ENCODE results near the gene MTERF4.

Gene MTERF4

DNA sequence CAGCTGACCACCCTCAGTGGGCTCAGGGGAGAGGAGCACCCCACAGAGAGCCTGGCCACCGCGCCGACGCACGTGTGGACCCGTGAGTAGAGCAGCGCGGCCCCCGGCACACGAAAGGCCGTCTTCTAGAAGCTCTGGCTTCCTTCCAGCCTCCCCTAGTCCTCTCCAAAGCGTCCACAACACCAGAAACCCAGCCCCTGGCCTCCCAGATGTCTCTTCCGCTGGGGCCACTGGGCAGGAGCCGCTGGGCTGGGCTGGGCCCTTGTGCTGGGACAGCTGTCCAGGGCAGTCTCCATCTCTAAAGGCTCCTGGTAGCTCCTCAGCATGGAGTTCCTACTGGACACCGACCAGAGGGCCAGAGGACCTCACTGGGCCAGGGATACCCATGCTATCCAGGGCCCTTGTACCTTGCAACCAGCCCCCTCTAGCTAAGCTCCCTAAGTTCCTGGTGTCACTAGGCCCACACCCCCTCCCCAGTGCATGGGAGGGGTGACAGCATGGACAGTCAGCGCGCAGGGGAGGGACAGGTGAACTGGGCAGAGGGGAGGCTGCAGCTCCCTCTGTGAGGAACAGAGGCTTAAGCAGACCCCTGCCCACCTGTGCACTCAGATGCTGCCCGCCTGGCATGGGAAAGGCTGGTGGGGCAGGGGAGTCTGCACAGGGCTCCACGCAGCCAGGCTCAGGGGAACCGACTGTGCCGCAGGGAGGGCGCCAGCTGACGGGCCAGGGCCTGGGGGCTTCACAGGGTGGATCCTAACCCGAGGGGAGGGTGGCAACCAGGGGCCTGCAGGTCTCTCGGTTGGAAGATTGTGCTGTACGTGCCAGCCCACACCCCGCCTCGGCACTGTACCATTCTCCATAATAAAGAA lies 32.9 kb downstream of the MTERF4 start:
- H3K27me3 ChIP-seq (ENCODE audit: control insufficient read depth, insufficient read depth, low read length), result peaks cover 3% of the 10 kb centered on the region
- H3K4me1 ChIP-seq (ENCODE audit: control insufficient read depth, insufficient read depth, low read length), result peaks cover 5% of the 10 kb centered on the region
- no peaks in the 10 kb centered on the region for H3K36me3 ChIP-seq (ENCODE audit: control insufficient read depth, insufficient read depth, low read length)

DNA sequence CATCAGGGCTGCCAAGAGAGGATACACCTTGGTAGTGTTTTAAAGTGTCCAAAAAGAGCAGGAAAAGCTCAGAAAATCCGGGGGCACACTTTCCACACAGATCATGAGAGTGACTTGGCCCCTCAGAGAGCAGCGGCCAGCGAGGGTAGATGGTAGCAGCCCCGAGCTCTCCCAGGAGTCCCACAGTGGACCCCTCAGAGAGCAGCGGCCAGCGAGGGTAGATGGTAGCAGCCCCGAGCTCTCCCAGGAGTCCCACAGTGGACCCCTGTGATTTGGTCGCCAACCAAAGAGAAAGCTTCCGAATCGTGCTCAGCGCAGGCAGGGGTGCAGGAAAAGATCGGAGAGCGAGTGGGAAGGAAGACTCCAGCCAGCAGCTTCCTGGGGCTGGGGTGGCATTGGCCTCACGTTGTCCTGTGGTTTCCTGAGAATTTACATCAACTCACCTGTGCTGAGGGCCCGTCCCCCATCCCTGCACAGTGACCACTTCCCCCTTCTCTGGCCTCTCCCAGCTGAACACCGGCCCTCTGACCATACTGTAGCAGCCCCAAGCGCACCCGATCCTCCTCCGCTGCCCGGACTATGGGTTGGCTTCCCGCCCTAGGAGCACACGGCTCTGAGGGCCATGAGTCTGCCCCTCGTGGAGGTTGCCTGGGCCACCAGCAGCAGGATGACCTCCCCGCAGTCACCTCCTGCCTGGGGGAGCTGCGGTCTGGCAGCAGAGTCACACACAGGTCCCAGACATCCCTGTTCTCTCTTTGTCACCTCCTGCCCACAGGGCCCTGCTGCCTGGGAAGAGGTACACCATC lies 33.7 kb downstream of the MTERF4 start:
- Histone ChIP-seq H3K4me3 (ENCODE audit: low read length) (no peak overlapping the region), H3K27me3 (ENCODE audit: control insufficient read depth, insufficient read depth, low read length) (peaks cover 3% of the 10 kb centered on the region), H3K9ac (ENCODE audit: low read length) (no peak overlapping the region), H3K4me1 (ENCODE audit: control insufficient read depth, insufficient read depth, low read length) (peaks cover 11% of the 10 kb centered on the region), H3K9me3 (ENCODE audit: control insufficient read depth, low read length) (no peaks in the 10 kb centered on the region), H3K36me3 (ENCODE audit: control insufficient read depth, insufficient read depth, low read length) (no peaks in the 10 kb centered on the region)

More for the DNA sequence above, 32.9 kb downstream of the MTERF4 start:
- H3K9me3 ChIP-seq (ENCODE audit: control insufficient read depth, low read length), result no peaks in the 10 kb centered on the region
- H3K9ac ChIP-seq (ENCODE audit: low read length), result no peak overlapping the region
- no peak overlapping the region for H3K4me3 ChIP-seq (ENCODE audit: low read length)

DNA sequence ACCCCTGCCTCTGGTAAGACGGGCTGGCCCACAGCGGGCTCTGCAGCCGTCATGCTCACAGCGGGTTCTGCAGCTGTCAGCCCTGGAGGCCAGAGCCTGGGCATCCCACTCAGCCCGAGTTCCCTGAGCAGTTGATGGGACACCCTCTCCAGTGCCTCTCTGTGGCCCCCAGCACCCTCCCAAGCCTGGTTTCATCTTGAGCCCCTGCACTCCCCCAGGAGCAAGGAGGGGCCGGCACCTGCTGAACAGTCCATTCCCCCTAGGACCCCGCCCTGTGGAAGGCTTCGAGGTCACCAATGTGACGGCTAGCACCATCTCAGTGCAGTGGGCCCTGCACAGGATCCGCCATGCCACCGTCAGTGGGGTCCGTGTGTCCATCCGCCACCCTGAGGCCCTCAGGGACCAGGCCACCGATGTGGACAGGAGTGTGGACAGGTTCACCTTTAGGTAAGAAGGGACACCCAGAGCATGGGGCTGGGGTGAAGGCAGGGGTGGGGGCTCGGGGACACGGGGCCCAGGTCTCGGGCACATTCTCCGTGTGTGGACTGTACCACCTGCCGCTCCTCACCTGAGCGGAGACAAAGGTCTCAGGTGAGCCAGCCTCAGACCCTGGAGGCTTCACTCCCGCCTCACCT lies 34.5 kb downstream of the MTERF4 start:
- no peaks in the 10 kb centered on the region for H3K9me3 ChIP-seq (ENCODE audit: control insufficient read depth, low read length)
- H3K9ac ChIP-seq (ENCODE audit: low read length), result no peak overlapping the region
- H3K4me1 ChIP-seq (ENCODE audit: control insufficient read depth, insufficient read depth, low read length), result peaks cover 18% of the 10 kb centered on the region
- H3K4me3 ChIP-seq (ENCODE audit: low read length), result no peak overlapping the region
- peaks cover 3% of the 10 kb centered on the region for H3K27me3 ChIP-seq (ENCODE audit: control insufficient read depth, insufficient read depth, low read length)
- H3K36me3 ChIP-seq (ENCODE audit: control insufficient read depth, insufficient read depth, low read length), result no peaks in the 10 kb centered on the region

DNA sequence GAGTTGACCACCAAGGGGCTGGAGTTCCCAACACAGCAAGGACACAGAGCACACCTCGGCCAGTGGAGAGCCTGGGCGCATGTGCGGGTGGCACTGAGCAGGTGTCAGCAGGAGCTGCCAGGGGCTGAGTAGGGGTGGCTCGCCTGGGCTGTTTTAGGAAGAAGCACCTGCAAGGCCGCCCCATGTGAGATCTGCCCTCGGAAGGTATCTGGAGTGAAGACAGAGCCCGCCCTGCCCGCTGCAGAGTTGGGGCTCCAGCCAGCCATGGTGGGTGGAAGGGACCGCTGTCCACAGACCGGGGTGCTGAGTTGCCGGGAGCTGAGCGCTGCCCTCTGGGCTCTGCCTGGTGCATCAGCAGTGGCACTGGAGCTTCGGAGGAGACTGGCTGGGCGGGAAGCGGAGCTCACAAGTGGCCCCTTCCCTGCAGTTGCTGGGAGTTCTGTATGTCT lies 35.2 kb downstream of the MTERF4 start:
- Histone ChIP-seq H3K9me3 (ENCODE audit: control insufficient read depth, low read length) (no peaks in the 10 kb centered on the region), H3K36me3 (ENCODE audit: control insufficient read depth, insufficient read depth, low read length) (no peaks in the 10 kb centered on the region), H3K9ac (ENCODE audit: low read length) (no peak overlapping the region), H3K4me1 (ENCODE audit: control insufficient read depth, insufficient read depth, low read length) (peaks cover 19% of the 10 kb centered on the region), H3K4me3 (ENCODE audit: low read length) (no peak overlapping the region), H3K27me3 (ENCODE audit: control insufficient read depth, insufficient read depth, low read length) (peaks cover 3% of the 10 kb centered on the region)

DNA sequence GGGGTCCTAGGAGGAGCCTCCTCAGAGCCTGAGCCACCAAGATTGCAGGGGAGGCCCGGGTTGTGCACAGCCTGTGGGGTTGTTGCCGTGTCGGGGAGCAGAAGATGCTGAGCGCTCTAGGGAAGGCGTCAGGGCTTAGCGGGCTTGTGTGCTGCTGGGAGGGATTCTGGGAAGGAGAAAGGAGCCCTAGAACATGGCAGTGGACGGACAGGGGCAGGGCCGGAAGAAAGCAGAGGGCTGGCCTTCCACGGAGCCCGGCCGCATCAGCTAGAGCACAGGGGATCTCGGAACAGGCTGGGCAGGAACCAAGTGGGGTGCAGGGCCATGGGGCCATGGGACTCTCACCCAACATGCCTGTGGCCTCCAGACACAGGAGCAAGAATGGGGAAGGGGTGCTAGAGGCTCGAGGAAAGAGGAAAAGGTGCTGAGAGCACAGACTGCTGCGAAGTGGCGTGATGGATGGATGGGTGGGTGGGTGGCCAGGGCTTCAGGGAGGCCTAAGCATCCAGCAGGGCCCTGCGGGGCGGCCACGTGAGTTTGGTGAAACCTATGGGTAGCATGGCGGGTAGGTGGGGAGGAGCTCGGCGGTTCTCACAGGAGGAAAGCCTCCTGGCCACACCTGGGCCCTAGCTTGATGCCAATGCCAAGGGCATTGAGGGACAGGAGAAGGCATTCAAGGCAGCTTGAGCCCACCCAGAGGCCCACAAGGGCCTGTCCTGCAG lies 35.8 kb downstream of the MTERF4 start:
- Histone ChIP-seq H3K9me3 (ENCODE audit: control insufficient read depth, low read length) (no peaks in the 10 kb centered on the region), H3K36me3 (ENCODE audit: control insufficient read depth, insufficient read depth, low read length) (no peaks in the 10 kb centered on the region), H3K9ac (ENCODE audit: low read length) (no peak overlapping the region), H3K4me1 (ENCODE audit: control insufficient read depth, insufficient read depth, low read length) (peaks cover 19% of the 10 kb centered on the region), H3K27me3 (ENCODE audit: control insufficient read depth, insufficient read depth, low read length) (peaks cover 3% of the 10 kb centered on the region), H3K4me3 (ENCODE audit: low read length) (no peak overlapping the region)

DNA sequence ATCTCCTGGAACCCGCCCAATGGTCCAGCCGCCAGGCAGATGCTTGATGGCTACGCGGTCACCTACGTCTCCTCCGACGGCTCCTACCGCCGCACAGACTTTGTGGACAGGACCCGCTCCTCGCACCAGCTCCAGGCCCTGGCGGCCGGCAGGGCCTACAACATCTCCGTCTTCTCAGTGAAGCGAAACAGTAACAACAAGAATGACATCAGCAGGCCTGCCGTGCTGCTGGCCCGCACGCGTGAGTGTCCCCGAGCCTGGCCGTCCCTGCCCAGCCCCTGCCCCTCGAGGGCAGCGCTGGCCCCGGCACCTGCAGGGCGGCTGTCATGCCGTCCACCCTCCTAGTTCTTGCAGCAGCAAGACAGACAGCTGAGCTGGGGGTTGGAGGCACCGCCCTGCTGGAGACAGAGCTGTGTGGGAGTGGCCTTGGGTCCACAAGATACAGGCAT lies 36.7 kb downstream of the MTERF4 start:
- no peaks in the 10 kb centered on the region for H3K36me3 ChIP-seq (ENCODE audit: control insufficient read depth, insufficient read depth, low read length)
- no peaks in the 10 kb centered on the region for H3K9me3 ChIP-seq (ENCODE audit: control insufficient read depth, low read length)
- H3K27me3 ChIP-seq (ENCODE audit: control insufficient read depth, insufficient read depth, low read length), result peaks cover 3% of the 10 kb centered on the region
- peaks cover 19% of the 10 kb centered on the region for H3K4me1 ChIP-seq (ENCODE audit: control insufficient read depth, insufficient read depth, low read length)
- H3K9ac ChIP-seq (ENCODE audit: low read length), result no peak overlapping the region
- H3K4me3 ChIP-seq (ENCODE audit: low read length), result no peak overlapping the region

DNA sequence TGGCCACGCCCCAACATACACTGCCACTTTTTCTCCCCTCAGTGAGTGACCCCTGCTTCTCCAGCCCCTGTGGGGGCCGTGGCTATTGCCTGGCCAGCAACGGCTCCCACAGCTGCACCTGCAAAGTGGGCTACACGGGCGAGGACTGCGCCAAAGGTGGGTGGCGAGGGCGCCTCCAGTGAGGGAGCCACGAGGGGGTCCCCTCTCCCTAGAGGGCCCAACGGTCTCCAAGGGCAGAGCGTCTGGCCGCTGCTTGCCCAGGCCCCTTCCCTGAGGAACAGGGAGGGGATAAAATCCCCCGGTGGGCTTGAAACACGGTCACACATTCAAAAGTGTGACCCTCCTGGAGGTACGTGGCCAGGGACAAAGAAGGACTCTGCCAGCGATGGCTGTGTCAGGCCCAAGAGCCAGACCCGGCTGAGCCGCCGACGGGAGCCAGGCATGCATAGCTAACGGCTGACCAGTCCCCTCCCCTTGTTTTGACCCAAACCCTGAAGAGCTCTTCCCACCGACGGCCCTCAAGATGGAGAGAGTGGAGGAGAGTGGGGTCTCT lies 37.2 kb downstream of the MTERF4 start:
- Histone ChIP-seq H3K36me3 (ENCODE audit: control insufficient read depth, insufficient read depth, low read length) (no peaks in the 10 kb centered on the region), H3K27me3 (ENCODE audit: control insufficient read depth, insufficient read depth, low read length) (peaks cover 3% of the 10 kb centered on the region), H3K4me3 (ENCODE audit: low read length) (no peak overlapping the region), H3K4me1 (ENCODE audit: control insufficient read depth, insufficient read depth, low read length) (peaks cover 19% of the 10 kb centered on the region), H3K9me3 (ENCODE audit: control insufficient read depth, low read length) (no peaks in the 10 kb centered on the region), H3K9ac (ENCODE audit: low read length) (no peak overlapping the region)

DNA sequence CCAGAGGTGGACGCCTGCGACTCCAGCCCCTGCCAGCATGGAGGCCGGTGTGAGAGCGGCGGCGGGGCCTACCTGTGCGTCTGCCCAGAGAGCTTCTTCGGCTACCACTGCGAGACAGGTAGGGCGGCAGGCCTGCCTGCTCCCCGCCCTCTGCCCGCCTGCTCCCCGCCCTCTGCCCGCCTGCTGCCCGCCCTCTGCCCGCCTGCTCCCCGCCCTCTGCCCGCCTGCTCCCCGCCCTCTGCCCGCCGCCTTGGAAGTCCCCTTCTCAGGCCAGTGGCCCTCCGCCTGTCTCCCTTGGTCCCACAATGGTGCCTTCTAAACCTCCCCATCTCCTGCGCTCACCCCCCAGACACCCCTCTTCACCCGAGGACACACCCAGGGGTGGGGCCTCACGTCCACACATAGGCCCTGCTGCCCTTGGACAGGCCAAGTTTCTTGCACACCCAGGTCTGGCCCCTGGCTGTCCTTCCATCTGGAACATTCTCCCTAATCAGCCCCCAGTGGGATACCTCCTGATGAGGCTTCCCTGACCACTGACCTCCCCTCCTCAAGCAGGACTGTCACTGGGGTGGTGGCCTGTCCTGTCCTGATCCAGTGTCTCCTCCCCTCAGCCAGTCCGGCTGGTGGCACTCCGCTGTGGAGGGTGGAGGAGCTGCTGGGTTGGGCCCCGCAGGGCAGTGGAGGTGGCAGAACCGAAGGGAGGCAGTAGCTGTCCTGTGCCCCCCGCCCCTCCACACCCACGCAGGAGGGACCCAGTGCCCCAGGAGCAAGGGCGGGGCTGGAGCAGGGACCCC lies 37.9 kb downstream of the MTERF4 start:
- no peaks in the 10 kb centered on the region for H3K36me3 ChIP-seq (ENCODE audit: control insufficient read depth, insufficient read depth, low read length)
- H3K4me1 ChIP-seq (ENCODE audit: control insufficient read depth, insufficient read depth, low read length), result peaks cover 19% of the 10 kb centered on the region
- no peak overlapping the region for H3K4me3 ChIP-seq (ENCODE audit: low read length)
- no peaks in the 10 kb centered on the region for H3K9me3 ChIP-seq (ENCODE audit: control insufficient read depth, low read length)
- no peak overlapping the region for H3K9ac ChIP-seq (ENCODE audit: low read length)
- H3K27me3 ChIP-seq (ENCODE audit: control insufficient read depth, insufficient read depth, low read length), result peaks cover 3% of the 10 kb centered on the region

DNA sequence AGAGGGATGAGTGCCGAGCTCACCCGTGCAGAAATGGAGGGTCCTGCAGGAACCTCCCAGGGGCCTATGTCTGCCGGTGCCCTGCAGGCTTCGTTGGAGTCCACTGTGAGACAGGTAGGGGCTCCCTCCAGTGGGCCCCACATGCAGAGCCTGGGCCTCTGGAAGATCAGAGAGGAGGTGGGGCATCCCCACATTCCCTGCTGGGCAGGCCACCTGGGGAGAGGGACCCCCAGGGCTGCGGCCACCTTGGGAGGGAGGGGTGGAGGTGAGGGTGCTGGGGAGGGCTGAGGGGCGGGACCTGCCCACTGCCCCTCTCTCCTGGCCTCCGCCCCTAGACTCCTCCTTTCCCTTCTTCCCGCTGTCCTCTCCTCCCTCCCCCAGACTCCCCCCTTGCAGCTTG lies 38.5 kb downstream of the MTERF4 start:
- no peak overlapping the region for H3K4me3 ChIP-seq (ENCODE audit: low read length)

DNA sequence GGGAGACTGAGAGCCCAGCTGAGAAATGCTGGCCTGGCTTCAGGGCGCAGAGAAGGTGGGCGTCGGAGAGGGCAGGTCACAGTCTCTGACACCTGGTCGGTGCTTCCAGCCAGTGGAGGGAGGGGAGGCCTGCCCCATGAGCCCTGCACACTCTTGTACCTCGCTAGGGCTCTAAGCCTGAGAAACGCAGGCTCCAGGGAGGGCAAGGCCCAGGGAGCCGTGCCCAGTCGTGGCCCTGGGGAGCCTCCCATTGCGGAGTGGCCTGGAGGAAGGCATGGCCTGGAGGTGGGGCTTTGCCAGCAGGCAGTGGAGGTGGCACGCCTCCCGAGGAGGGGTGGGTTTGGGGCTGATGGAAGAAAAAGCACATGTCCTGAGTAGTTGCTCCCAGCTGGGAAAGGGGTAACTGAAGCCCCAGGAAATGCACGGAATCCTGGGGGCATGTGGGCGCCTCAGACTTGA lies 39.0 kb downstream of the MTERF4 start:
- H3K27me3 ChIP-seq (ENCODE audit: control insufficient read depth, insufficient read depth, low read length), result peaks cover 3% of the 10 kb centered on the region
- H3K4me3 ChIP-seq (ENCODE audit: low read length), result no peak overlapping the region
- peaks cover 19% of the 10 kb centered on the region for H3K4me1 ChIP-seq (ENCODE audit: control insufficient read depth, insufficient read depth, low read length)
- H3K9ac ChIP-seq (ENCODE audit: low read length), result no peak overlapping the region
- H3K36me3 ChIP-seq (ENCODE audit: control insufficient read depth, insufficient read depth, low read length), result no peaks in the 10 kb centered on the region
- H3K9me3 ChIP-seq (ENCODE audit: control insufficient read depth, low read length), result no peaks in the 10 kb centered on the region

More for the DNA sequence above, 38.5 kb downstream of the MTERF4 start:
- Histone ChIP-seq H3K36me3 (ENCODE audit: control insufficient read depth, insufficient read depth, low read length) (no peaks in the 10 kb centered on the region), H3K4me1 (ENCODE audit: control insufficient read depth, insufficient read depth, low read length) (peaks cover 19% of the 10 kb centered on the region), H3K9ac (ENCODE audit: low read length) (no peak overlapping the region), H3K9me3 (ENCODE audit: control insufficient read depth, low read length) (no peaks in the 10 kb centered on the region), H3K27me3 (ENCODE audit: control insufficient read depth, insufficient read depth, low read length) (peaks cover 3% of the 10 kb centered on the region)

Measured in mucosa of stomach (tissue), 1 donor.